ENCODE data around the gene TREML4. TPM values are rescaled to one million over a fixed set of nuclear protein-coding genes. Genes with fewer than 3 reads are reported as not detected.

Gene TREML4
- total RNA-seq, 2 donors from 2014 or later: not detected

- H3K9me3 ChIP-seq: no peaks in the 10 kb centered on the region
- H3K4me1 ChIP-seq (ENCODE audit: control insufficient read depth in 1 of 2, low read depth in 2 of 2): no peaks in the 10 kb centered on the region
- H3K36me3 ChIP-seq: no peaks in the 10 kb centered on the region
- no peaks in the 10 kb centered on the region for H3K27me3 ChIP-seq (replicated peaks; ENCODE audit: insufficient read depth)
- ATAC-seq (ENCODE audit: insufficient number of reproducible peaks, low FRiP score, low read depth): no peak
- H3K27ac ChIP-seq: no peak overlapping the region
- TF ChIP-seq, protein P1, sequence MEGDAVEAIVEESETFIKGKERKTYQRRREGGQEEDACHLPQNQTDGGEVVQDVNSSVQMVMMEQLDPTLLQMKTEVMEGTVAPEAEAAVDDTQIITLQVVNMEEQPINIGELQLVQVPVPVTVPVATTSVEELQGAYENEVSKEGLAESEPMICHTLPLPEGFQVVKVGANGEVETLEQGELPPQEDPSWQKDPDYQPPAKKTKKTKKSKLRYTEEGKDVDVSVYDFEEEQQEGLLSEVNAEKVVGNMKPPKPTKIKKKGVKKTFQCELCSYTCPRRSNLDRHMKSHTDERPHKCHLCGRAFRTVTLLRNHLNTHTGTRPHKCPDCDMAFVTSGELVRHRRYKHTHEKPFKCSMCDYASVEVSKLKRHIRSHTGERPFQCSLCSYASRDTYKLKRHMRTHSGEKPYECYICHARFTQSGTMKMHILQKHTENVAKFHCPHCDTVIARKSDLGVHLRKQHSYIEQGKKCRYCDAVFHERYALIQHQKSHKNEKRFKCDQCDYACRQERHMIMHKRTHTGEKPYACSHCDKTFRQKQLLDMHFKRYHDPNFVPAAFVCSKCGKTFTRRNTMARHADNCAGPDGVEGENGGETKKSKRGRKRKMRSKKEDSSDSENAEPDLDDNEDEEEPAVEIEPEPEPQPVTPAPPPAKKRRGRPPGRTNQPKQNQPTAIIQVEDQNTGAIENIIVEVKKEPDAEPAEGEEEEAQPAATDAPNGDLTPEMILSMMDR (IDR thresholded peaks at IDR 0.05): no peak
- no peak overlapping the region for H3K4me3 ChIP-seq
- no peak for DNase-seq (ENCODE audit: low spot score)
These were observed 46.1 kb downstream of the TREML4 start for GRCh38 chr6:41274256-41274655.

- DNase-seq (ENCODE audit: low spot score): no peak
- no peak overlapping the region for H3K27ac ChIP-seq
- no peaks in the 10 kb centered on the region for H3K4me1 ChIP-seq (ENCODE audit: control insufficient read depth in 1 of 2, low read depth in 2 of 2)
- H3K9me3 ChIP-seq: no peaks in the 10 kb centered on the region
- TF ChIP-seq, protein P1 (IDR thresholded peaks at IDR 0.05): no peak
- ATAC-seq (ENCODE audit: insufficient number of reproducible peaks, low FRiP score, low read depth): no peak
- no peaks in the 10 kb centered on the region for H3K27me3 ChIP-seq (replicated peaks; ENCODE audit: insufficient read depth)
- H3K36me3 ChIP-seq: no peaks in the 10 kb centered on the region
- H3K4me3 ChIP-seq: no peak overlapping the region
These were observed 47.3 kb downstream of the TREML4 start for GRCh38 chr6:41275489-41275888.

- no peaks in the 10 kb centered on the region for H3K9me3 ChIP-seq
- H3K27ac ChIP-seq: no peak overlapping the region
- TF ChIP-seq, protein P1 (IDR thresholded peaks at IDR 0.05): no peak
- no peaks in the 10 kb centered on the region for H3K36me3 ChIP-seq
- H3K27me3 ChIP-seq (replicated peaks; ENCODE audit: insufficient read depth): no peaks in the 10 kb centered on the region
- no peak for ATAC-seq (ENCODE audit: insufficient number of reproducible peaks, low FRiP score, low read depth)
- no peak overlapping the region for H3K4me3 ChIP-seq
- H3K4me1 ChIP-seq (ENCODE audit: control insufficient read depth in 1 of 2, low read depth in 2 of 2): no peaks in the 10 kb centered on the region
- no peak for DNase-seq (ENCODE audit: low spot score)
These were observed 49.5 kb downstream of the TREML4 start for GRCh38 chr6:41277605-41278004.

GRCh38 chr6:41278699-41279405 is 50.7 kb downstream of the TREML4 start:
- Histone ChIP-seq H3K27ac (no peak overlapping the region), H3K4me1 (ENCODE audit: control insufficient read depth in 1 of 2, low read depth in 2 of 2) (no peaks in the 10 kb centered on the region), H3K36me3 (no peaks in the 10 kb centered on the region), H3K9me3 (no peaks in the 10 kb centered on the region), H3K4me3 (no peak overlapping the region), H3K27me3 (replicated peaks; ENCODE audit: insufficient read depth) (no peaks in the 10 kb centered on the region)
- ATAC-seq (ENCODE audit: insufficient number of reproducible peaks, low FRiP score, low read depth): no peak
- TF ChIP-seq, protein P1 (IDR thresholded peaks at IDR 0.05): no peak
- DNase-seq (ENCODE audit: low spot score): no peak

- Histone ChIP-seq H3K27ac (no peak overlapping the region), H3K27me3 (replicated peaks; ENCODE audit: insufficient read depth) (no peaks in the 10 kb centered on the region), H3K4me3 (no peak overlapping the region), H3K4me1 (ENCODE audit: control insufficient read depth in 1 of 2, low read depth in 2 of 2) (no peaks in the 10 kb centered on the region), H3K36me3 (no peaks in the 10 kb centered on the region), H3K9me3 (no peaks in the 10 kb centered on the region)
- TF ChIP-seq, protein P1 (IDR thresholded peaks at IDR 0.05): no peak
- no peak for DNase-seq (ENCODE audit: low spot score)
- no peak for ATAC-seq (ENCODE audit: insufficient number of reproducible peaks, low FRiP score, low read depth)
These were observed 52.4 kb downstream of the TREML4 start for GRCh38 chr6:41280381-41281057.

All from thoracic aorta (tissue), 2 donors.